HepG2 (cell line): ENCODE results near the gene SEPTIN10. TPM values are rescaled to one million over a fixed set of nuclear protein-coding genes. Genes with fewer than 3 reads are reported as not detected.

Experiments
- AGO2 ChIP-seq: fragments of 200-400 bp; formaldehyde crosslinking; optimal IDR thresholded peaks from 2 replicates; pipeline ENCODE3; 2017; ENCODE audit warnings: mild to moderate bottlenecking, low read depth, low read length, moderate library complexity
- ELK4 ChIP-seq: sonication (generic); formaldehyde crosslinking; IDR thresholded peaks from 2 replicates; pipeline ENCODE4 v1.9.0; 2021; ENCODE audit warnings: missing genetic modification reagents, borderline replicate concordance
- EP300 ChIP-seq, 3 experiments: sonication (generic) in 1 of 3; formaldehyde crosslinking in 1 of 3; IDR thresholded peaks; 2 replicates each; pipeline versions ENCODE4 v1.5.1 to v1.6.1; 2011 to 2020; ENCODE audit warnings: low read depth in 2 of 3, low read length in 2 of 3, borderline replicate concordance in 1 of 3, improper control_type of control experiment in 1 of 3, mild to moderate bottlenecking in 1 of 3, missing genetic modification reagents in 1 of 3, moderate library complexity in 1 of 3
- ETS1 ChIP-seq: sonication (generic); formaldehyde crosslinking; IDR thresholded peaks from 2 replicates; pipeline ENCODE4 v1.4.0; 2020; ENCODE audit warnings: missing genetic modification reagents
- FIP1L1 ChIP-seq: fragments of 200-400 bp; formaldehyde crosslinking; IDR thresholded peaks from 2 replicates; pipeline ENCODE4 v1.6.1; 2018; ENCODE audit warnings: low read depth, mild to moderate bottlenecking, low read length, moderate library complexity, borderline replicate concordance; ENCODE audit not compliant: insufficient read depth
- FOXC1 ChIP-seq: sonication (generic); formaldehyde crosslinking; IDR thresholded peaks from 2 replicates; pipeline ENCODE4 v1.8.0; 2022; ENCODE audit warnings: mild to moderate bottlenecking, missing genetic modification reagents, borderline replicate concordance
- FOXK2 ChIP-seq: fragments of 450-650 bp; IDR thresholded peaks from 2 replicates; pipeline ENCODE4 v1.6.1; 2016
- GLMP ChIP-seq: sonication (generic); formaldehyde crosslinking; IDR thresholded peaks from 2 replicates; pipeline ENCODE4 v1.9.0; 2021; ENCODE audit warnings: missing genetic modification reagents, mild to moderate bottlenecking, borderline replicate concordance
- KLF12 ChIP-seq: sonication (generic); formaldehyde crosslinking; IDR thresholded peaks from 2 replicates; pipeline ENCODE4 v1.4.0; 2020; ENCODE audit warnings: missing genetic modification reagents, borderline replicate concordance
- MEF2D ChIP-seq: sonication (generic); formaldehyde crosslinking; IDR thresholded peaks from 2 replicates; pipeline ENCODE4 v1.5.1; 2020; ENCODE audit warnings: mild to moderate bottlenecking, missing genetic modification reagents
- RFXANK ChIP-seq: IDR thresholded peaks from 2 replicates; pipeline ENCODE4 v1.6.1; 2016
- SKIL ChIP-seq: sonication (generic); formaldehyde crosslinking; IDR thresholded peaks from 2 replicates; pipeline ENCODE4 v1.8.0; 2022; ENCODE audit warnings: missing genetic modification reagents, mild to moderate bottlenecking, moderate library complexity, borderline replicate concordance
- SMARCC2 ChIP-seq: fragments of 450-650 bp; IDR thresholded peaks from 2 replicates; pipeline ENCODE4 v1.6.1; 2017; ENCODE audit warnings: antibody characterized with exemption, mild to moderate bottlenecking
- SOX6 ChIP-seq, 2 experiments: fragments of 450-650 bp in 1 of 2; sonication (generic) in 1 of 2; formaldehyde crosslinking in 1 of 2; IDR thresholded peaks; 2 replicates each; pipeline versions ENCODE4 v1.4.0 to v1.6.1; 2017 to 2020; ENCODE audit warnings: antibody characterized with exemption in 1 of 2, mild to moderate bottlenecking in 1 of 2, missing genetic modification reagents in 1 of 2
- TAF1 ChIP-seq: sonication (generic); formaldehyde crosslinking; IDR thresholded peaks from 2 replicates; pipeline ENCODE4 v1.4.0; 2020; ENCODE audit warnings: missing genetic modification reagents
- ZBTB8A ChIP-seq: sonication (generic); formaldehyde crosslinking; IDR thresholded peaks from 2 replicates; pipeline ENCODE4 v1.4.0; 2020; ENCODE audit warnings: mild to moderate bottlenecking, low read depth, missing genetic modification reagents, borderline replicate concordance
- ZNF629 ChIP-seq: sonication (generic); formaldehyde crosslinking; conservative IDR thresholded peaks from 2 replicates; pipeline ENCODE4 v1.5.0; 2020; ENCODE audit warnings: missing genetic modification reagents
- ZNF891 ChIP-seq: sonication (generic); formaldehyde crosslinking; IDR thresholded peaks from 2 replicates; pipeline ENCODE4 v1.5.0; 2020; ENCODE audit warnings: mild to moderate bottlenecking, missing genetic modification reagents
- polyA plus RNA-seq, 8 experiments: library from polyadenylated mRNA; depleted of rRNA in 3 of 8; stranded (reverse) in 7 of 8; unstranded in 1 of 8; fragments of >200 nt; fragmentation: Illumina TruSeq in 4 of 8; extraction: Trizol in 4 of 8; gene quantifications; 2 replicates each; pipeline versions ENCODE4 v1.2.1 to v1.2.3, GENCODE V29; 2011 to 2016; ENCODE audit warnings: low read depth in 4 of 8, missing spikeins in 1 of 8, mixed read lengths in 1 of 8; ENCODE audit not compliant: insufficient read depth in 1 of 8
- total RNA-seq, 5 experiments: library from RNA; depleted of rRNA; stranded (reverse); fragments of >200 nt; fragmentation: Illumina TruSeq; extraction: Trizol; gene quantifications; 2 replicates each; pipeline ENCODE4 v1.2.3, GENCODE V29; 2016; ENCODE audit warnings: low read depth in 1 of 5

SEPTIN10 gene
- total and polyA plus RNA-seq, 2 of the 13 experiments (the other 11 are each of a cell fraction or from before 2014, with no cell fraction given), result 45.8 to 67.5 TPM

GRCh38 chr2:109558076-109558882 is 55.5 kb downstream of the SEPTIN10 start (continued):
- TF ChIP-seq ETS1, result no peak
- no peak for TF ChIP-seq FIP1L1
- no peak for TF ChIP-seq TAF1 (CRISPR knock-in tag)
- TF ChIP-seq GLMP (CRISPR knock-in tag), result no peak
- no peak for TF ChIP-seq FOXC1 (CRISPR knock-in tag)
- no peak; the same call in 1 of the 2 replicates for TF ChIP-seq SMARCC2
- TF ChIP-seq ZNF891 (CRISPR knock-in tag), result no peak
- peak; percentile 69 to 91; a peak in 3 of 4 replicates for TF ChIP-seq EP300 (IDR thresholded peaks at IDR 0.05; ENCODE audit: low read depth in 2 of 2, low read length in 2 of 2)
- peak; percentile 81; the same call in 1 of the 2 replicates for TF ChIP-seq EP300 (CRISPR knock-in tag; IDR thresholded peaks at IDR 0.05; ENCODE audit: borderline replicate concordance)
- no peak for TF ChIP-seq KLF12 (CRISPR knock-in tag)
- no peak for TF ChIP-seq SOX6 (IDR thresholded peaks at IDR 0.05)
- TF ChIP-seq SOX6 (CRISPR knock-in tag; IDR thresholded peaks at IDR 0.05), result peak; percentile 90
- TF ChIP-seq FOXK2, result no peak
- no peak for TF ChIP-seq RFXANK
- TF ChIP-seq MEF2D (CRISPR knock-in tag), result peak; percentile 41; the same call in 1 of the 2 replicates
- TF ChIP-seq AGO2, result no peak
- TF ChIP-seq ELK4 (CRISPR knock-in tag), result no peak
- TF ChIP-seq ZNF629 (CRISPR knock-in tag), result peak; percentile 70
- TF ChIP-seq SKIL, result no peak
- TF ChIP-seq ZBTB8A (CRISPR knock-in tag), result no peak
